Stimulated activated CD4-positive, alpha-beta T cell treated with anti-CD3 and anti-CD28 coated beads, Interleukin-2, amount 100 ng/mL, for 24 hours (primary cell): ENCODE measurements around the gene TNIP1.

Experiments used
- DNase-seq, 2 donors: peaks; one replicate each; pipeline ENCODE4 v3.0.0-alpha.2; 2020

The TNIP1 gene

DNA sequence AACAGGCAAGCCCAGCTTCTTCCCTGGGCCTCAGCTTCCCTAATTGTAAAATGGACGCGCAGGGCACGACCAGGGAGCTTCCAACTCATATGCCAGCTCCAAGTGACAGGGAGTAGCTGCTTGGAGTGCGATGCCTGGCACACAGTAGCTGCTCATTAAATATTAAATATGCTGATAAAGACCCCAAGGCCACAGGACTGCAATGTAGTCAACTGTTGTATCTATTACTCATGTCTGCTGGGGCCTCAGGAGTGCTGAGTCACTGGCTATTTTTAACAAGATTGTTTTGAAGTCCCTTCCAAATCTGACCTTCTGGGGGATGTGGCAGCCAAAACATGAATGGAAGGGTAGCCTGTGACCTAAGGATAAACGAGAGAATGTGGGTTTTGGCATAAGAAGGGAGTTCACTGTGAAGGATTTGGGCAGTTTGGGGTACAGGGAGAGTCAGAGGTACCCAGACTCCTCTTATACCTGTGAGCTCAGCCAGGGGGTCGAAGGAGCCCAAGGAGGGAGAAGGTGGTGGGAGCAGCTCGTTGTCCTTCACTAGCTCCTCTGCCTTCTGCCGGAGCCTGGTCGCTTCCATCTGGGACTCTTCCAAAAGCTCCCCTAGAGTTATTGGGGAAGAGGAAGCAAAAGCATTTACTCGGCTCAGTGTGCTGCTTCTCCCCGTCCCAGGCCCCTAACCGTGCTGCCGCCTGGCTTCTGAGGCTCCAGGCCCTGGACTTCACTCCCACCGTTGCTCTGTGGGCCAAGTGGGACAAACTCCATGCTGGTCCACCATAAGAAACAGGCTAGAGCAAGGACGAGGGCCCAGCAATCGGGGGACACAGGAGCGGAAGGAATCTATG is 17.5 kb downstream of the TNIP1 start:
- no peak for DNase-seq

DNA sequence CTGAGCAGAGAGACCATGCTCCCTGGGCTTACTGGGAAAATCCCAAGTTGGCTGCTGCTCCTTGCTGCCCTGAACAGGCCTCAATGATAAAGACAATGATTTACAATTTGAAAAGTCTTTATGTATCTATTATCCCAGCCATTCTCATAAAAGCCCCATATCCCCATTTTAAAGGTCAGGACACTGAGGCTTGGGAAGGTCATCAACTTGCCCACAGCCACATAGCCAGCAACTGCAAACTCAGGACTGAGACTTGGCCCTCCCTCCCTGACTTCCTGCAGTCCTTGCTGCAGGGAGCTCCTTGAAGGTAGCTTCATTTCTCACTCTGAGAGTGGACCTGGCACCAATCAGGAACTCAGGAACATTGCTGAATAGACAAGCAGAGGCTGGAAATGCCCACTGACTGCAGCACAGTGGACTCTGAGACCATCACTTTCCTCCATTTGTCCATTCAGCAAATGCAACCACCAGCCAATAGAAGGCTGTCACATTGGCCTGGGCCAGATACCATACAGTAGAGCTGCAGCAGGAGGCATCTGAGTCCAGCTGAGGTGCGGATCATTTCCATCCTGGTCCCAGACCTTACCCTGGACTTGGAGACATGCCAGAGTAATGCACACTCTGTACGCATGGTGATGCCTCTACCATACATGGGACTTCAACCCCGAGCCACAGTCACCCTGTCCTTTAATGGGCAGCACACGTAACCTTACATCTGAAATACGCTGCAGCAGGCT is 18.3 kb downstream of the TNIP1 start:
- no peak for DNase-seq

DNA sequence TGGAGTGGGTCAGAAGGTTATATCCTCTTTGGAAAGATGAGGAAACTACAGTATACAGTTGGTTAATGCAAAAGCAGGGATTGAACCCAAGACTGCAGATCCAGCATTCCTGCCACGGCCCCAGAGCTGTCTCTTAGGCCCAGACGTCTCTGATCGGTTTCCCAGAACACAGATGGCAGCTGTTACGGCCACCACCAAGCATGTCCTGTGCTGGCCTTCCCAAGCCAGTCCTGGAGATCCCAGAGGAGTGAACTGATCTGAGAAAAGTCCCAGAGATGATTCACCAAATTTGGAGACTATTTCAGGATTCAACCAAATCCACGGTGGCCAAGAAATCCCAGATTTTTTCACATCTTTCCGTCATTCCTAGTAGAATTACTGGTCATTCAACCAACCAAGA is 20.1 kb downstream of the TNIP1 start:
- DNase-seq, result no peak

DNA sequence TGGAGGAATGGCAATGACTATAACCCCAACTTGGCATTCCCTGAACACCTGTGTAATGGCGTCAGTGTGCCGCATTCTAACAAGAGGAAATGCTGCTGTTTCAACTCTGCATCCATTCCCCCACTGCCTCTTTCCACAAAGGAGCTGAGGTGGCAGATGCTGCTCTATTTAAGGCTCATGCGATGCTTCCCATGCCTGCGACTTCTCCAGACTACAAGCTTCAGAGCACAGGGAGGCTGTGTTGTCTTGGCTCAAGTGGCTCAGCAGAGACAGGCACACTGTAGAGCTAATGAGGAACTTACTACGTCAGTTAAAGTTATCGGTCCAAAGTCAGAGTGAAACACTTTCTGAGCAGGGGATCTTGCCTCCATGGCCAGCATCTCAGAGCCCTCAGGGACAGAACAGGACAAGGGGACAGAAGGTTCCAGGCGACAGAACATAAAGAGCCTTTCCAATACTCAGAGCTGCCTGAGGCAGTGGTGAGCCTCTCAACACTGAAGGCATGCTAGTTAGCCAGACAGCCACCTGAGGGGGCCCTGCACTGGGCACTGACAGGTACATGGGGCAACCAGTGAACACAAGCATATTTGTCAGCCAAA is 21.8 kb downstream of the TNIP1 start:
- DNase-seq, result no peak

DNA sequence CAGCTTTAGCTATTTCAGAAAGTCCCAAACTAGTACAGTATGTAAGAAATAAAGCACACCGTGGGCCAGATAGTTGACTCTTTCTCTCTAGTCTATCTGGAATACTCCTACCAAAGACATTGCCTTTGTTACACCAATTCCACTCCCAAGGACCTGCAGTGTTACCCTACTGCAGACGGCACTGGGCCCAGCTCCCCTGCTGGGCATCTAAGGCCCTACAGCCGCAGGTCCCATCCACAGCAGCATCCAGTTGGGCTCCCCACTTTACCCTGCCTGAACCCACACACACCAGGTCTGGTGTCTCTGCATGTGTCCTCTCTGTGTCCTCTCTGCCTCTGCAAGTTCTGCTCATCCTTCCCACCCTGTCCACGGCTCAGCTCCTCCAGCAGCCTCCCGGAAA is 22.5 kb downstream of the TNIP1 start:
- no peak for DNase-seq

DNA sequence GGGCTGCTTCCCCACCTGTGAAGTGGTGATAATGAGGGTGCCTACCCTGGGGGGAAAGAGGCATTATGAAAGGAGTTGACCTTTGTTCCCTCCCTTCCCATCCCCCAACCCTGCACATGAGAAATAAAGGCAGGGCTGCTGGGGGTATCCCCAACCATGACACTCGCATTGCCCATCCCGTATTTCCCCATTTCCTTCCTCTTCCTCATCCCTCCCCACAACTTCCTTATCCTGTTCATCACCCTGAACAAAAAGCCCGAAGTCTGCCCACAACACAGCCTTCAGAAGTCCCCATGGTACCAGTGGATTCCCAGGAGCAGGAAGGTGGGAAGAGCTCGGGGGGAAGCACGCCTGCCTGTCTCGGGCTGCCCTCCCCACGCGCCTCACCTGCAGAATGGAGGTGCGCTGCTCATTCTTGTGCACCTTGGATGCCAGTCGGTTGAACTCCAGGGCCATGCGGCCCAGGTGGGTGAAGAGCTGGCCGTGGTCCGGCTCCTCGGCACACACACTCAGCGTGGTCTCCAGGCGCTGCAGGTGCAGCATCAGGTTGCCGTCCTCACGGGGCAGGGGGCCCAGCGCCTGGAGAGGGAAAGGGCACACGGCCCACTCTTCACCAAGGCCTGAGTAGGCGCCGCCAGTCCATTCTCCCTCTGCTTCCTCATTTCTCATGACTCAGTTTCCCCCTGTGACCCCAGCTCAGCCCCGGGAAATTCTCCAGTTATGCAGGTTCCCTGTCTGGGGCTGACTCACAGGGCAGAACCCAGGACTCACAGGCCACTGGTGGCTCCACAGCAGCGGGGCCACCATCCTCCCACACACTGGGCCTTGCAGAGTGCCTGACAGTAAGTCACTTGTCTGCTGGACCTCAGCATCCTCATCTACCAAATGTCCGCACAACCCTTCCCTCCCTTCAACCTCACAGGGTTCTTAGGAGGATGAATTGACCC is 24.2 kb downstream of the TNIP1 start:
- no peak for DNase-seq

DNA sequence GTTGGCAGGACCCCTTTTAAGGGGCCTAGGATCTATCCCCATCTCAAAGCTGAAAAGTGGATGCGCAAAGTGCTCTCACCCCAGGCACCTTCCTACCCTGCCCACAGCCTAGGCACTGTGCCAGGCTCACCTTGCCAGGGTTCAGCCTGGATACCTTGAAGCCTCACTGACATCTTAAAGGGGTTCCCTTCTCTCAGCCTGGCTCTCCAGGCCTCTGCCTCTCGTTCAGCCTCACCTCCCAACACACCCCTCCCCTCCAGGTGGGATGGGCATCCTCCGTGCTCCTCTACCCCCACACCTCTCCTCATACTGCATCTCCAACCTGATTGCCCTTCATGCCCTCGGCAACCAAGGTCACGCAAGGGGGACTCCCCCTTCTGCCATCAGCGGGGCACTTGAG is 25.5 kb downstream of the TNIP1 start:
- DNase-seq, result no peak

DNA sequence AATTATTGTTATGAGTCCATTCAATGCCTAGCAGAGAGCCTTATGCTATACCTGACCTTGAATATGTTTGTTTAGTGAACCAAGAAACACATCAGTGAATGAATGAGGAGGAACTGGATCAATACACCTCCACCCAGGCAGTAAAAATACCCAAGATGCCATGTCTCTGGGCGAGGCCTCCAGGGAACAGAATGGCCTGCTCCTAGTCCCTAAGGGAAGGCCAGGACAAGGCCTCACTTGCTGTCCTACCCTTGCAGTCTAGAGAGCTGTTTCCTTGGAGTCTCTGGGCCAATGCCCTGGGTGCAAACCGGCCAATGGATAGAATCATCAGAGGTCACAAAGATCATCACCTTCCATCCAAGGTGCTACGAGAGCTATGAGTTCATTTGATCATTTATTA is 26.1 kb downstream of the TNIP1 start:
- no peak for DNase-seq

DNA sequence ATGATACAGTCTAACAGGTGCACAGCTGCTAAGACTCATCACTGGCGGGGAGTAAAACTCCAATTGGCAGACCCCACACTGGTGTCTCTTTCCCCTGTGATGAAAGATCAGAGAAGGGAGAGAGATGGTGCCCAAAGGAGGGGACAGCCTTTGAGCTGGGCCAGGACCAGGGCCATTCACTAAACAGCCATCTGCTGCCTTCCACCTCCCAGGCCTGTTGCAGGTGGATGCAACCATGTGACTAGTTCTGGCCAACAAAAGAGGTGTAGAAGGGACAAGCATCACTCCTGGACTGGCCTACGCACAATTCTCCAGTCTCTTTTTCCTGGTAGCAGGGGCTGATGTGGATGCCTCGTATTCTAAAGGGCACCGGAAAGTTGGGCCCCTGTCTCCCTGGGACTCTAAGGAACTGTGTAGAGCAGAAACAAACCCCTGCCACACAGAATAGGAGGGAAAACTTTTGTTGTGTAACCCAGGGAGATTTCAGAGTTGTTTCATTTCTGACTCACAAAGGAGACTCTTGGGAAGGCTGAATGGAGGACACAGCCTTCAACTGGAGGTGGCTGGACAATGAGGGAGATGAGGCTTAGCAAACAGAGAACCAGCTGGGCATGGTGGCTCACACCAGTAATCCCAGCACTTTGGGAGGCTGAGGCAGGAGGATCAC is 26.9 kb downstream of the TNIP1 start:
- no peak for DNase-seq

DNA sequence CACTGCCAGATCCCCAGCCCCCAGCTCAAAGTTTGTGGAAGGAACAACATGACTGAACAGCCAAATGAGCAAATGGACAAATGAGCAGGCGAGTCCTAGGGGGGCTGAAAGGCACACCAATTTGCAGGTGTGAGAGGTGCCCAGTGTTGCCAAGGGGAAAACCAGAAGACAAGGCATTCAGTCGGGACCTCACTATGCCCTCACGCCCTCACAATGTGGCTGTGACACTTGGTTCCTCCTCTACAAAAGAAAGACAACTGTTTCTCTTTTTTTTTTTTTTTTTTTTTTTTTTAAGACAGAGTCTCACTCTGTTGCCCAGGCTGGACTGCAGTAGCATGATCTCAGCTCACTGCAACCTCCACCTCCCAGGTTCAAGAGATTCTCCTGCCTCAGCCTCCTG is 28.0 kb downstream of the TNIP1 start:
- DNase-seq, result no peak

DNA sequence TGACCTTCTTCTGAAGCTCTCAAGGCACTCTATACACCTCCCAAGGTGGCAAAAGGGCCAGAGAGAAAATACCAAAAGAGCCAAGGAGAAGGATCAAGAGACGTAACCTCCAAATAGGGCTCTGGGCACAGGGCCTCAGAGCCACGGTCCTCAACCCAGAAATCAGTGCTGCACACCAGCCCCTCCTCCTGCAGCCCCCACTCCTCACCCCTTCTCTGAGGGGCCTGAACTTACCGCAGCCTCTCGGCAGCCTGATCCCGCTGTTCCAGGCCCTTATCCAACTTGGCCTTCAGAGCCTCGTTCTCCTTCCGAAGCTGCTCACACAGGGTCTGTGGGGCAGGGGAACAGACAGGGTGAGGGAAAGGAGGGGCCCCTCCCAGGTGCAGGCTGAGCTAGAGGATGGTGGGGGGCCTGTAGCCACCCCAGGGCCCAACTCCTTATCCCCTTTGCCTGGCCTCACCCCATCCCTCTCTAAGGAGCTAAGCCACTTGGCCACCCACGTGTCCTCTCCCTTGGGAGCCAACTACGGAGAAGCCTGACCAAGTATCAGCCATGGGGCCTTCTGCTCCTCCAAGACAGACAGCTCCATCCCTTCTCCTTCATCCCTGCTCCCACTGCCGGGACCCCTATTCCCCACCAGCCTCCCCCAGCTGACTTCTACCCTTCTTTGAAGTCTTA is 28.8 kb downstream of the TNIP1 start:
- no peak for DNase-seq

DNA sequence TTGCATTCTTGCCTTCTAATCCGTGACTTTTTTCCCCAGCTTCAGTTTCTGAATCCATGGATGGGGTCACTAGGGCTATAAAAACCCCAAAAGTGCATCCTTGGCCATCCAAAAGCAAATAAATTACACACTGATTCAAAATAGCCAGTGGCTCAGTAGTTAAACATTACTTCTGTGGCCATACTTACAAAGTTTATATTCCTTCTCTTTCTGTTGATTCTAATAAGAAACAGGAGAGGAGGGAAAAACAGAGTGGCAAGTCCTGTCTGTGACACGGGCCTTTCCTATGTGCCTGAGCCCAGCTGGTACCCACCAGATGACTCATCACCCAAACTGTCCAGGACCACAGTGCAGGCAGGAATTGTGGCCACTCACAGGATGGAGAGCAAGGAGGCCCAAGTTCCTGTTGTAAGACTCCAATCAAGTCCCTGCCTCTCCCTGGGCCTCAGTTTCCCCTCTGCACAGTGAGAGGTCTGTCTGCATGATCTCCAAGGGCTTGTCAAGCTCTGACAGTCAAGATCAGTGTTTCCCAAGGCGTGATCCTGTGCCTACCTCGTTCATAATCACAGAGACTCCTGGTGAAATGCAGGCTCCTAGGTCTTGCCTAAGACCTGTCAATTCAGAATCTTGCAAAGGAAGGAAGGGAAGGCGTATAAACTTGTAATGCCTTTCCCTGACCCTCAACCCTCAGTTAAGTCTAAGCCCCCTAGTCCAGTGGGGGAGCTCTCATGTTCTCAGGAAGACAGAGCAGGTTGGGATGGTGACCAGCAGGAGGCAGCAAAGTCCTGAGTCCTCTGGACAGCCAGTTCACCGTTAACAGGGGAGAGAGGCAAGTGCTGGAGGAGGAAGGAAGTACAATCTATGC is 29.5 kb downstream of the TNIP1 start:
- DNase-seq, result peak; percentile 77 to 79

DNA sequence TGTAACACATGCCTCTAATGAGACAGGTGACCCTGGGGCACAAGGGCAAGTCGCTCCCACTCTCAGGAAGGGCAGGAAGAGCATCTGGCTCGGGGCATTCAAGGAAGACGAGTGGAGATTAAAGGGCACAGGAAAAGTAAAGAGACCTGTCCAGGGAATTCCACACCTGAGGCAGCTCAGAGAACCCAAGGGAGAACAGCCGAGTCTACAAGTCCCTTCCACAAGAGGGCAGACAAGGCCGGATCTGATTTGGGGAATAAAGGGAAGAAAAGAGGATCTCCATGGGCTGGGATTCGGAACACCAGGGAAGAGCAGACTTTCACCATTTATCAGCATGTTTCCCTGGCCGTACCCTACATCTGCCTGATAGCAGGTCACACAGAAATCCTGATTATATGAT is 32.3 kb downstream of the TNIP1 start:
- DNase-seq, result no peak

DNA sequence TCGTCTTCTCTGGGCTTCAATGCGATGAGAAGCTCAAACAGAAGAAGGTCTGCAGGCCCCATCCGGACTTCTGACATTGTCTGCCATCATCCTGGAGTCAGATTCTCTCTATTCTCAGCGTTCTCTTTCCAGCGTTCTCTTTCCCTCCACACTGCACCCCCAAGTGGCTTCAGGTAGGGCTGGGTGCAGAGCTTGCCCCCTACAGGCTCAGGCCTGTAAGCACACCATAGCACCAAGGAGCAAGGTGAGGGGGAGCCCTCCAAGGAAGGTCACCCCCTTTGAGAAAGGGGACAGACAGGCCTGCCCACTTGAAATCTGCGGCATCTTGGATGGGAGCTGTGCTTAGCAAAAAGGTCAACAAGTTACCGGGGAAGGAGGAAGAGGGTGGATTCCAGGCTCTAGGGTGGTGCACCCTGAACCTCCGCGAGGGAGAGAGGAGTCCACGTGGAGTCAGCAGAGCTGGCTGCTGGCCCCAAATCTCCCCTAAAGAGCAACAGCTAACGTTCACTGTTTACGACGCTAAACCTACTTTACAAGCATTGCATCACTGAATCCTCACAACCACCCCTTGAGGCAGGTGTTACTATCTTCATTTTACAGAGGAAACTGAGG is 32.9 kb downstream of the TNIP1 start:
- DNase-seq, result peak in 1 of 2 donors; percentile 32

DNA sequence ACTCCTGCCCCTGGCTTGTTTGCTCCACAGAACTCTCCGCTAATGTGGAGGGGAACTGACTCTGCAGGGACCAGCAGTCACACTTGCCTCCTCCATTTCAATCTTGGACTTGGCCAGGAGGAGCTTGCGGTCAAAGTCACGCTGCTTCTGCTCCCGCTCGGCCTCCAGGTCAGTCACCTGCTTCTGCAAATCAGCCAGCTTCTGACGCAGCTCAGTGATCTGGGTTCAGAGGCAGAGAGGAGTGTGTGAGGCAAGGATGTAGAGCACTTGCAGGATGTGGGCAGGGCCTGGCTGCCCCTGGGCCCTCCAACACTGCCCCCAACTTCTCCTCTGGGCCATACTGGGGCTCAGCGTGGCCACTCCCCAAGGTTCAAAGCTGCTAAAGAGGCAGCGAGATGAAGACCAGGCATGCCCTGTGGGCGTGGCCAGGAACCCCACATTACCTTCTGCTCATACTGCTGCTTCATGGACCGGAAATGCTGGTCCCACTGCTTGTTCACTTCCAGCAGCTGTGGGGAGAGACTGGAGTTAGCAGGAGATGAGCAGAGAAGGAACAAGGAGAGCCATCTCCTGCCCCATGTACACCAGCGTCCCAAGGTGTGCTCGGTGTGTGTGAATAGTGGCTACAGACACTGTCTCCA is 38.3 kb downstream of the TNIP1 start:
- DNase-seq, result no peak

DNA sequence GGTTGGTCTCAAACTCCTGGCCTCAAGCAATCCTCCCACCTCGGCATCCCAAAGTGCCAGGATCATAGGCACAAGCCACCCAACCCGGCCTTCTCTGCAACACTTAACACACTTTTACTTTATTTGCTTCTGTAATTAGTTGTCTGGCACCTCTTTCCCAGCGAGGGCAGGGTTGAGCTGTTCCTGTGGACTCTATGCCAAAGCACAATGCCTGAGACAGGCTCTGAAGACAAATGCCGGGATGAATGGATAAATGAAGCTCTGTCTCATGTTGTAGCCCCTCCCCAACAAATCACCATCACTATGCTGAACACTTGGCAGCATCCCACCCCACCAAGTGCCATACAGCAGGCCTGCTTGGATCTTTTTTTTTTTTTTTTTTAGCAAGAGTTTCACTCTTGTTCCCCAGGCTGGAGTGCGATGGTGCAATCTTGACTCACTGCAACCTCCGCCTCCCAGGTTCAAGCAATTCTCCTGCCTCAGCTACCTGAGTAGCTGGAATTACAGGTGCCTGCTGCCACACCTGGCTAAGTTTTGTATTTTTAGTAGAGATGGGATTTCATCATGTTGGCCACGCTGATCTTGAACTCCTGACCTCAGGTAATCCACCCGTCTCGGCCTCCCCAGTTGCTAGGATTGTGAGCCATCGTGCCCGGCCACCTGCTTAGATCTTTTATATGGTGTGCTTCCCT is 39.1 kb downstream of the TNIP1 start:
- no peak for DNase-seq

DNA sequence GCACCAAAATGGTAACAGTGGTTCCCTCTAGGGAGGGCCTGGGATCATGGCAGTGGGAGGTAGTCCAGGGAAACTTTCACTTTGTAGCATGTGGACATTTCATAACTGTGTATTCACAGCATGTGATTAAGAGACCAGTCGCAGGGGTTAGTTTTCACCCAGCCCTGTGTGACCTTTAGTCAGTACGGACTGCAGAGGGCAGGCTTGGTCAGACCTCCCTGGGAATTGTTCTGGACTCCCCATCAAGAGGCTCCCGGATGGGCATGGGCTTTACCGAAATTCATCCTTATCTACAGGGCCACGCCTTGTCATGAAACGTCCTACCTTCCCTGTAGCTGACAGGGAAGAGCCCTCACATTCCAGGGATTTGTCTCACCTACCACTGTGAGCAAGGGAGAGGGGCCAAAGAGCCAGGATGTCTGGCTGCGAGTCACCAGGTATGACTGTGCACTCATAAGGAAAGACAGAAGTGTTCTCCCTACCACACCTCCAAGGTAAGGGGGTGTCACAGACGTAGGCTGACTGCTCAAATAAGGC is 40.6 kb downstream of the TNIP1 start:
- no peak for DNase-seq

DNA sequence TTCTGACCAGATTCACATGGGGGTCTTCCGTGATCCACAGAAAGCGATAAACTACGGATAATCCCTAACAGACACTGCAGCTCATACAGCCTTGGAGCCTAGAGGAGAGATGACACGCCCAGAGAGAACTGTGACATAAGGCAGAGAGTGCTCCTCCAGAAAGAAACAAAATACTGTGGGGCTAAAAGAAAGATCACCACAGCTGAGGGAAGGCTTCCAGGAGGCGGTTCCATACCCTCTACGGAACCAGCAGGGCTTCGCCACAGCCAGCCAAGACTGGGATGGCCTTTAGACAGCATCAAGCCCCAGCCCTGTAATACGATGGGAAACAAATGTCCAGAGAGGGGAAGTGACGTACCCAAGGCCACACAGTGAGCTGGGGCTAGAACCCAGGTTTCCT is 41.2 kb downstream of the TNIP1 start:
- no peak for DNase-seq

DNA sequence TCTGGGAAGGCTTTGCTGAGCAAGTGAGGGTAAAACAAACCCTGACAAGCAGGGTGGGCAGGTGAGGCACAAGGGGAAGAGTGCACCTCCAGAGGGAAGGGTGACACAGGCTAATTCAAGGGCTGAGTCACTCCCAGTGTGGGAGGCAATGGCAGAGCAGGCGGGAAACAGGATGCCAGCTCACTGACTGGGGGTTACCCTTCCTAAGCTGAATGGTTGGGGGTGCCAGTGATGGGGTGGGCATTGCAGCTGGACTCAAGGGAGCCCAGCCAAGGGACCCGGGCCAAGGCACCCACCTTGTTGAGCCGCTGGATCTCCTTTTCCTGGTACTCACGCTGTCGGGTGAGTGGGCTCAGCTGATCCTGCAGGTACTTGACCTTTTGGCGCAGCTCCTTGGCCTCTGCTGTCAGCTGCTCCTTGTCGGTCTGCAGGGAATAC is 42.0 kb downstream of the TNIP1 start:
- DNase-seq, result peak; percentile 27 to 40
